GM12864 (cell line): ENCODE data around the gene BCS1L.

Experiments used
- DNase-seq: peaks from one replicate; pipeline ENCODE4 v3.0.0-alpha.2; 2011; ENCODE audit warnings: low read depth
- H3K4me3 ChIP-seq: 2 replicates; pipeline ENCODE4 v1.5.1; 2011; ENCODE audit warnings: mild to moderate bottlenecking, low read depth, low read length, control low read depth
- CTCF ChIP-seq: IDR thresholded peaks from 2 replicates; pipeline ENCODE4 v1.5.1; 2011; ENCODE audit warnings: low read depth, mild to moderate bottlenecking, moderate library complexity, low read length, control low read depth, inconsistent platforms; ENCODE audit errors: missing control alignments

BCS1L gene

GRCh38 chr2:218626369-218626768 lies 33.1 kb upstream of the BCS1L start:
- no peak for TF ChIP-seq CTCF
- no peak overlapping the region for H3K4me3 ChIP-seq
- DNase-seq, result no peak

GRCh38 chr2:218627939-218628338 lies 31.5 kb upstream of the BCS1L start:
- TF ChIP-seq CTCF, result no peak
- H3K4me3 ChIP-seq, result no peak overlapping the region
- DNase-seq, result no peak

GRCh38 chr2:218631837-218632236 lies 27.6 kb upstream of the BCS1L start:
- TF ChIP-seq CTCF, result no peak
- H3K4me3 ChIP-seq, result no peak overlapping the region
- DNase-seq, result no peak

GRCh38 chr2:218635719-218636118 lies 23.8 kb upstream of the BCS1L start:
- H3K4me3 ChIP-seq, result no peak overlapping the region
- no peak for DNase-seq
- no peak for TF ChIP-seq CTCF

- H3K4me3 ChIP-seq, result no peak overlapping the region
- TF ChIP-seq CTCF, result no peak
- DNase-seq, result no peak
Measured at GRCh38 chr2:218638372-218638771, 21.1 kb upstream of the BCS1L start.

GRCh38 chr2:218642121-218642656 lies 17.3 kb upstream of the BCS1L start:
- DNase-seq, result no peak
- H3K4me3 ChIP-seq, result no peak overlapping the region
- no peak for TF ChIP-seq CTCF

GRCh38 chr2:218642786-218643185 lies 16.7 kb upstream of the BCS1L start:
- H3K4me3 ChIP-seq, result no peak overlapping the region
- no peak for TF ChIP-seq CTCF
- no peak for DNase-seq
